ENCODE measurements around the gene TNNI2. TPM values are rescaled to one million over a fixed set of nuclear protein-coding genes. Genes with fewer than 3 reads are reported as not detected.
A peak's percentile ranks its signal among the peaks of the same experiment; 100 is the strongest.

TNNI2 gene
- total and polyA plus RNA-seq, 11 donors, result 0.22 to 3.3 (median 0.72) TPM; not detected in 8

DNA sequence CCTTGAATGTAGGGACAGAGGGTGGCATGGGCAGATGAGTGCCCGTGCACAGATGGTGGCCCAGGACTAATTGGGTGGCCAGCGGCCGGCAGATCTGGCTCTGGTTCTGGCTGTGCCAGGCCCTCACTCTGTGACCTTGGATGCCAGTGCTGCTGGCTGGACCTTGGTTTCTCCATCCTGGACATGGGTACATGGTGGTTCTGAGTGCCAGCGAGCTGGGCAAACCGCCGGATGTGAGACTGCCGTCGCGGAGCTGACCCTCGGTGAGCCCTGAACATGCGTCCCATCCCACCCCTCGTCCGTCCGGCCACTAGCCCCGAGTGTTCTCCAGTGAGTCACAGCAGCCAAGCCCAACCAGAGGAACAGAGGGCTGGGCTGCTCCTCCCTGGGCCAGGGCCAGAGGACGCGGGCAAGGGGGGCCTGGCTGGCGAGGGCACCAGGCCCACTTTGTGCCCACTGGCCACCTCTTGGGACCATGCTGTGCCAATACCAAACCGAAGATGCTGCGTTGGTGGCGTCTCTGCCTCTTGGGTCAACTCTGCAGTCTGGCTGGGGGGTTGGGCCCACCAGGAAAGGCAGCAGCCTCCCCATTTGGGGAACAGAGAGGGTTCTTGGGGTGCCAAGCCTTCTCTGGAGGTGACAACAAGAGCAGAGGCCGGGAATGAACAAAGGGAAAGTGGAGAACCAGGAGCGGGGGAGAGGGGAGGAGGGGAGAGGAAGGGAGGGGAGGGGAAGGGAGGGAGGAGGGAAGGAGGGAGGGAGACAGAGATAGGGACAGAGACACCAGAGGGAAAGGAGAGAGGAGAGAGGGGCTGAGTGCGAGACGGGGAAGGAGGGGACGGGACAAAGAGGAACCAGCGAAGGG is 24.8 kb downstream of the TNNI2 start:
- peaks cover 11 to 51% (median 23%) of the 10 kb centered on the region in 12 donors for H3K4me1 ChIP-seq
- H3K4me3 ChIP-seq, result peak overlapping the region in 10 of 12 donors; percentile 33 to 70 (median 52)
- 14 to 41% (median 22%) methylated on average over 10 to 27 of the region's 27 CpGs for WGBS, 4 donors
- H3K36me3 ChIP-seq, result peaks cover 0 to 4% (median 0%) of the 10 kb centered on the region in 9 donors
- H3K27ac ChIP-seq, result peak overlapping the region; percentile 66 to 94 (median 86)
- no peaks in the 10 kb centered on the region for H3K9me3 ChIP-seq
- no peaks in the 10 kb centered on the region for H3K27me3 ChIP-seq
- peak; percentile 89 to 95 (median 91) for ATAC-seq
- intact Hi-C loops (cut with DNase I), result no loop called here
- TF ChIP-seq, protein P1, sequence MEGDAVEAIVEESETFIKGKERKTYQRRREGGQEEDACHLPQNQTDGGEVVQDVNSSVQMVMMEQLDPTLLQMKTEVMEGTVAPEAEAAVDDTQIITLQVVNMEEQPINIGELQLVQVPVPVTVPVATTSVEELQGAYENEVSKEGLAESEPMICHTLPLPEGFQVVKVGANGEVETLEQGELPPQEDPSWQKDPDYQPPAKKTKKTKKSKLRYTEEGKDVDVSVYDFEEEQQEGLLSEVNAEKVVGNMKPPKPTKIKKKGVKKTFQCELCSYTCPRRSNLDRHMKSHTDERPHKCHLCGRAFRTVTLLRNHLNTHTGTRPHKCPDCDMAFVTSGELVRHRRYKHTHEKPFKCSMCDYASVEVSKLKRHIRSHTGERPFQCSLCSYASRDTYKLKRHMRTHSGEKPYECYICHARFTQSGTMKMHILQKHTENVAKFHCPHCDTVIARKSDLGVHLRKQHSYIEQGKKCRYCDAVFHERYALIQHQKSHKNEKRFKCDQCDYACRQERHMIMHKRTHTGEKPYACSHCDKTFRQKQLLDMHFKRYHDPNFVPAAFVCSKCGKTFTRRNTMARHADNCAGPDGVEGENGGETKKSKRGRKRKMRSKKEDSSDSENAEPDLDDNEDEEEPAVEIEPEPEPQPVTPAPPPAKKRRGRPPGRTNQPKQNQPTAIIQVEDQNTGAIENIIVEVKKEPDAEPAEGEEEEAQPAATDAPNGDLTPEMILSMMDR (IDR thresholded peaks at IDR 0.05), result no peak
- TF ChIP-seq POLR2A (IDR thresholded peaks at IDR 0.05), result peak in 1 of 2 donors; percentile 28
- DNase-seq, result peak; percentile 89 to 94 (median 92)

DNA sequence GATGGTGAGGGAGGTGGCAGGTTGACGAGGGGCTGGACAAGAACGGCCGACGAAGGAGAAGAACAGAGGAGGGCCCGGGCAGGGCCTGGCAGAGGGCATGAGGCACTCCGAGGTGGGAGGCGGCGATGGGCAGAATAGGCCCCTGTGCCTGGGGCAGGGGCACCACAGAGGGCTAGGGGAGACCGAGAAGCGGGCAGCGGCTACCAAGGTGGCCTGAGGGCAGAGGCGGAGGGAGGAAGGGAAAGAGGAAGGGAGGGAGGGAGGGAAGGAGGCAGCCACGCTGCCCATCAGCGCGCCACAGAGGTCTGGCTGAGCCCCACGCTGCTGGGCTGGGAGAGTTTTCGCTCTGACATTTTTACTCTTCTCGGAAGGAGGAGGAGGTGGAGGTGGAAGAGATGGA is 25.4 kb downstream of the TNNI2 start:
- no peaks in the 10 kb centered on the region for H3K27me3 ChIP-seq
- TF ChIP-seq, protein P1 (IDR thresholded peaks at IDR 0.05), result no peak
- TF ChIP-seq POLR2A (IDR thresholded peaks at IDR 0.05), result no peak
- peak in 3 of 4 donors; percentile 2 to 6 (median 6) for ATAC-seq
- H3K4me3 ChIP-seq, result peak overlapping the region in 11 of 12 donors; percentile 13 to 70 (median 52)
- intact Hi-C loops (cut with DNase I), result no loop called here
- peak in 1 of 5 donors; percentile 70 for DNase-seq
- H3K4me1 ChIP-seq, result peaks cover 11 to 52% (median 23%) of the 10 kb centered on the region in 12 donors
- peak overlapping the region; percentile 66 to 94 (median 86) for H3K27ac ChIP-seq
- H3K36me3 ChIP-seq, result peaks cover 0 to 4% (median 0%) of the 10 kb centered on the region in 9 donors
- H3K9me3 ChIP-seq, result no peaks in the 10 kb centered on the region
- 48 to 69% (median 57%) methylated on average over 18 of the region's 18 CpGs for WGBS, 4 donors

DNA sequence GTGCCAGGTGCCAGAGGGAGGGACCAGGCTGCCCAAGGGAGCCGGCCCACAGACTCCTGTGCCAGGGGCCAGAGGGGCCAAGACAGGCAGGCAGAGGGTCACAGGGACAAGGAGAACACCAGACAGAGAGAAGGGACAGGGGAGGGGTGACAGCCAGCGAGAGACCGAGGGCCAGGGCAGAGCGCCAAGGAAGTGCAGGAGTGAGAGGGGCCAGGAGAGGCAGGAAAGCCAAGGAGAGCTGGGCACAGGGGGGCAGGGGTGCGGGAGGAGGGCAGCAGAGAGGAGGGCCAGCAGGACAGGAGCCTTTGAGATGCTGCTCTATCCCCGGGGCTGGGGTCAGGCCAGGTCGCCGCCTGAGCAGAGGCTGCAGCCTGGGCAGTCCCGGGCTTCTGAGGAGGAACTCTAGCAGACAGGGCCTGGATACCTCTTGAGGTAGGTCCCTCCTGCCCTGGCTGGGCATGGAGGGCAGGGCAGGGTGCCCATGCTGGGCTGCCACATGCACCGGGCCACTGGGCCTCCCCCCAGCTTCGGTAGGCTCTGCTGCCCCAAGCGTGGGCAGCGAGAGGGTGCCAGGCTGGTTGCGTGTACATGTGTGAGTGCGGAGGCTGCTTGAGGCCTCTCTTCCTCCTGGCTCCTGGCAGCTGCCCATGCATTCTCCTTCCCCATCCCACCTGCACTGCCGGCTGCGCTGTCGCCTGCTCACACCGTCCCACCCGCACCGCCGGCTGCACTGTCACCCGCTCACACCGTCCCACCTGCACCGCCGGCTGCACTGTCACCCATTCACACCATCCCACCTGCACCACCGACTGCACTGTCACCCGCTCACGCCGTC is 26.3 kb downstream of the TNNI2 start:
- no peak for TF ChIP-seq POLR2A (IDR thresholded peaks at IDR 0.05)
- TF ChIP-seq, protein P1 (IDR thresholded peaks at IDR 0.05), result no peak
- no peaks in the 10 kb centered on the region for H3K9me3 ChIP-seq
- peak overlapping the region in 11 of 12 donors; percentile 13 to 70 (median 52) for H3K4me3 ChIP-seq
- DNase-seq (peak in 3 of 5 donors; percentile 38 to 65 (median 65)), ATAC-seq (peak in 2 of 4 donors; percentile 3 to 5)
- H3K27ac ChIP-seq, result peak overlapping the region; percentile 66 to 94 (median 86)
- H3K4me1 ChIP-seq, result peaks cover 11 to 57% (median 24%) of the 10 kb centered on the region in 12 donors
- 72 to 78% (median 75%) methylated on average over 25 to 30 of the region's 30 CpGs for WGBS, 4 donors
- peaks cover 0 to 4% (median 0%) of the 10 kb centered on the region in 9 donors for H3K36me3 ChIP-seq
- H3K27me3 ChIP-seq, result no peaks in the 10 kb centered on the region
- intact Hi-C loops (cut with DNase I), result no loop called here

Data from heart left ventricle (tissue), 16 donors.